ENCODE results near the gene STPG3.
A peak's percentile ranks its signal among the peaks of the same experiment; 100 is the strongest.

STPG3 gene

DNA sequence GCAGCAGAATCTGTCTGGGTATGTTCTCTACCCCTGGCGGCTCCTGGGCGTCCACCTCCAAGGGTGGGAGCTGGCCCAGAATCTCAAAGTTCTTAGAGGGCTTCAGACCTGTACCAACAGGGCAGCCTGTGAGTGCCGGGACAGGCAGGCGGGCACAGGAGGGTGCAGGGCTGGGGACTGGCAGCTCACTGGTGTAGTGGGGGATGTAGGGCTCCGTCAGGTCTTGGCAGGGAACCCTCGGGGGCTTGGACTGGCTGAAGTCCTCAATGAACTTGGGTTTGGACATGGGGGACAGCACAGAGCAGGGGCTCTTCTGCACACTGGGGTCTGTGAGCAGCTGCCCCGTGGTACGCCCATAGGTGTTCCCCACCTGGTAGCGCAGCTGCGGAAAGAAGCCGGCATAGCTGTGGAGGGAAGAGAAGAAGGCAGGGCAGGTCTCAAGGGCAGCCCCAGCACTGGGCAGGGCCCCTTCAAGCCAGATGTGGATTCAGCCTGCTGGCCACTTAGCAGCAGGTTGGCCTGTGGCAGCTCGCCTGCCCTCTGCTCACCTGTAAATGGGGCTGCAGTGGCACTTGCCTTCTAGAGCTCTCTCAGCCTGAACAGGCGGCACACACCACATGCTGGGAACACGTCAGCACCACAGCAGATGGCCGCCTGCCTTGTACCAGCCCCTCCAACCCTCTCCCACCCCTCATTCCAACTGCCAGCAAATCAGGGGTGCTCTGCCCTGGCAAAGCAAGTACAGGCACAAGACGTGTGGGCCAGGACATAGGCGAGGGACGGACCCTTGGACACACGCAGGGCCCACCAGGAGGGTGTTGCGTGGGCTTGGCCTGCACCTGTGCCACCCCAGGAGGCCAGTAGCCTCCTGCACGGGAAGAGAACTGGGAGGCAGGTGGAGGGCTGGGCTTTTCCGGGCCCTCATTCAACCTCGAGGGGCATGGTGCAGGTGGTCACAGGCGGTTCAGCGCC, 5.3 kb upstream of the STPG3 start:
- DNase-seq (ENCODE audit: low spot score) = no peak

DNA sequence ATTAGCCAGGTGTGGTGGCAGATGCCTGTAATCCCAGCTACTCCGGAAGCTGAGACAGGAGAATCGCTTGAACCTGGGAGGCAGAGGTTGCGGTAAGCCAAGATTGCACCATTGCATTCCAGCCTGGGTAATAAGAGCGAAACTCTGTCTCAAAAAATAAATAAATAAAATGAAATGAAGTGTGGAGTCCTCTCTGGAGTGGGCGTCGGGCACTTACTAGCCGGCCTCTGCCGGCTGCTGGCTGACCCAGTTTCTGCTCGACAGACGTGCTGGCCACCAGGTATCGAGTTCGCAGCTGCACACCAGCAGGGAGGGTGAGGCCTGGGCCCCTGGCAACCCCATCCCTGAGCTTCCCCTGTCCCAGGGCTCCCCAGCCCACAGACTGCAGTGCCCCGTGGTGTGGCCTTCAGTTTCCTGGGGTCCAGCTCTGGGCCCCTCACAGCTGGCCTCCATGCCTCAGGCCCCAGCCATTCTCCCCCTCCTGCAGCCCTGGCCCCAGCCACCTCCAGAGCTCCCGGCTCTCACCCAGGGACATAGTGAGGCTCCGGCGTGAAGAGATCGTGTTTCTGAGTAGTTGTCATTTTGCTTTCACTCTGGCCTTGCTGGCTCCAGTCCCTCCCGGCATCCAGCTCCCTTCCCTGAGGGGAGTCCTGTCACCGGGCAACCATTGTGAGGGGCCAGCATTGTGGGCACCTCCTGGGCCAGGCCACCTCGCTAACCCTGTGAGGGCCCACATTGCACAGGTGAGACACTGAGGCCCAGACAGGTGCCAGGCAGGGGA, 3.8 kb upstream of the STPG3 start:
- DNase-seq (ENCODE audit: low spot score) = no peak

DNA sequence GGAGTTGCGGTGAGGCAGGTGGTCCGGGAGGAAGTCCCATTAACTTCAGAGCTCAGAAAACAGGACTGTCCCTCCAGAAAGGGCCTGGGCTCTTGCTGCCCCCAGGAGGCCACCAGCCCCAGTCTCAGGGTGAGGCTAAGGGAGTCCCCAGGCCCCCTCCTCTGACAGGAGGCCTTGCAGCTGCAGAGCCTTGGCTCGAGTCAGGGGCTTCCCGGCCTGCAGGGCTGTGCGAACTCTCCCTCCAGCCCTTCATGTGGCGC, 3.2 kb upstream of the STPG3 start:
- DNase-seq (ENCODE audit: low spot score) = no peak

DNA sequence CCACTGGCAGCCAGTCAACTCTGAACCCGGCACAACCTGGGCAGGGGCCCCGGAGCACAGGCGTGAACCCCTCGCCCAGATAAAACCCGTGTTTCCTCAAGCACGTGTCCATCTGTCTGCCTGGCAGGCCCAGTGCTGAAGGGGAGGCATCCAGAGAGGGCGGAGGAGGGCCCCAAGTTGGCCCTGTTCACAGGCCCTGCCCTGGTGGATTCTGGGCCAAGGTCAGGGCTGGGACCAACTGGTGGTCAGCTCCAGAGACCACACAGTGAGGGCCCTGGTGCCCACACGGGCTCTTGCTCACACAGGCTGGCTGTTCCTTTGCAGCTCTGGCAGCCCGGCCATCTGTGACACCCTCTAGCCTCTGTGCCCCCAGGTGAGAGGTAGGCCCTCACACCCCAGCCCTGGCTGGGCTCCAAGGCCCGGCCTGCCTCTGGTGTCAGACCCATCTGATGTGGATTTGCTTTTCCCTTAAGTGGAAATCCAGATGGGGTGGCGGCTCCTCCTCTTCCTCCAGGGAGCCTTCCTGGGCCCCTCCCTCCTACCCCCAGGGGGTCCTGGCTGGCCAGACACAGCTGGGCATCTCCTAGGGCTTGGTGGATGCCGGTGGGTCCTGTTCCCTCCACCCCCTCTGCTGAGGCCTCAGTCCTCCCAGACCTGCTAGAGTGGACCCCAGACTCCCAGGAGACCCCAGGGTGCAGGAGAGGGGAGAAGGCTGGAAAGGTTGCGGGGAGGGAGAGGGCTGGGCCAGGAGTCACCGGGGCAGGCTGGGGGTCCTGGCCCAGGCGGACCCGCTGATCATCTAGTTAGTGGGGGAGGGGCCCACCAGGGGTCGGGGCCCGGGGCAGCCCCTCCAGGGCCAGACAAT, 525 bp upstream of the STPG3 start:
- no peak for DNase-seq (ENCODE audit: low spot score)

DNA sequence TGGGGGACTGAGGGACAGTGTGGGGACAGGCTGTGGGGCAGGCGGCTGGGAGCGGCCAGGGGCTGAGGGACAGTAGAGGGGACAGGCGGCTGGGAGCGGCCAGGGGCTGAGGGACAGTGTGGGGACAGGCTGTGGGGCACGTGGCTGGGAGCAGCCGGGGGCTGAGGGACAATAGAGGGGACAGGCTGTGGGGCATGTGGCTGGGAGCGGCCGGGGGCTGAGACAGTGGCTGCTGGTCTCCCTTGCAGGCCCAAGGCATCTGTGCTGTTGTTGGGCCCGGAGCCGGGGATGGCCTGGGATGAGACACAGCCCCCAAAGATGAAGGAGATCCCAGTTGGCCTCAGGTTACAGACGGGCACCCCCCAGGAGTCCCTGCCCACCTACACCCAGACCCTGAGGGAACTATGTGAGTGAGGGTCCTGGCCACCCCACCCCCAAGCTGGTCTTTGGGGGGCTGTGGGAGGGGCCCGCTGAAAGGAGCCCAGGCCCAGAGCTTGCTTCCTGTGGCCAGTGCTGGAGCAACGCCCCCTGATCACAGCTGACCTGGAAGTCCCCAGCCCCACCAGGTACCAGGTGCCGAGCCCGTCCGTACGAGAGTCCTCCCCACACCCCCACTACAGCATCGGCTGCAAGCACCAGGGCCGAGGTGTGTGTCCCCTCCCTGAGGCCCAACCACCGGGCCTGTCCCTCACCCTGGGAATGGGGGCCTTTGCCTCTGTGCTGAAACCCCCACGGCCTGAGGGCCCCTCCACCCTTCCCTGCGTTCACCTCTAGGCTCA, 593 bp downstream of the STPG3 start:
- no peak for DNase-seq (ENCODE audit: low spot score)

DNA sequence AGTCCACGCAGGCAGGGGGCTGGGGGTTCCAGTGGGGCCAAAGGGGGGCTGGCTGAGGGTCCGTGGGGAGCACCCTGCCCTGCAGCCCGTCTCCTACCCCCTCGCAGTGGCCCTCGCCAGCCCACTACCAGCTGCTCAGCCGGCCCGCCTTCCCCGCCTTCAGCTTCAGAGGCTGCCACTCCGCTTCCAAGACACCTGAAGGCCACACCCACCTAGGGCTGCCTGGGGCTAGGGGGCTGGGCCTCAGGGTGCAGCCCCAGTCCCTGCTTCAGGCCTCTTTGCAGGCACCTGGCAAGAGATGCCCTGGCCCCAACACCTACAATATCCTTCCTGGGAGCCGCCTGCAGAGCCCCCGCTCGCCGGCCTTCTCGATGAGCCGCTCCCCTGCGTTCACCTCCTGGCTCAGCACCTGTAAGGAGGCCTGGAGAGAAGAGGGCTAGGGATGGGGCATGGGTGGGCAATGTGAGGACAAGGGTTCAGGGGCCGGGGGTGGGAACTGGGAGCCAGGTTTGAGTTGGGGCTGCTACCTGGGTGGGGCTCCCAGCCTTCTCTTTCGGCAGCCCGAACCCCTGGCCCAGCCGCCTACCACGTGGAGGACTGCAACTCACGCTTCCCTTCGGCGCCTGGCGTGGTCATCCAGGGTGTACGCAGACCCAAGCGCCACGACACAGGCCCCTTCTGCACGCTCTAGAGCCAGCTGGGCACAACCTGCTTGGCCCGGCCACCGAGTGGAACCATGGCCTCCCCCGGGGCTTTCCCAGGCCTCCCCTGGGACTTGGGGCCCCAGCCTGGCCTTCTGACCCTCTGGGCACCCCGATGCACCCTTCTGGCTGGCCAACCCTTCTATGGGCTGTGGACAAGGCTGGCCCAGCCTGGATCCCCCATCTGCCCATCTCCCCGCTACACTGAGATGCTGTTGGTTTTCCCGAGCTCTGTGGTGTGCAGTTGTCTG, 1.7 kb downstream of the STPG3 start:
- no peak for DNase-seq (ENCODE audit: low spot score)

DNA sequence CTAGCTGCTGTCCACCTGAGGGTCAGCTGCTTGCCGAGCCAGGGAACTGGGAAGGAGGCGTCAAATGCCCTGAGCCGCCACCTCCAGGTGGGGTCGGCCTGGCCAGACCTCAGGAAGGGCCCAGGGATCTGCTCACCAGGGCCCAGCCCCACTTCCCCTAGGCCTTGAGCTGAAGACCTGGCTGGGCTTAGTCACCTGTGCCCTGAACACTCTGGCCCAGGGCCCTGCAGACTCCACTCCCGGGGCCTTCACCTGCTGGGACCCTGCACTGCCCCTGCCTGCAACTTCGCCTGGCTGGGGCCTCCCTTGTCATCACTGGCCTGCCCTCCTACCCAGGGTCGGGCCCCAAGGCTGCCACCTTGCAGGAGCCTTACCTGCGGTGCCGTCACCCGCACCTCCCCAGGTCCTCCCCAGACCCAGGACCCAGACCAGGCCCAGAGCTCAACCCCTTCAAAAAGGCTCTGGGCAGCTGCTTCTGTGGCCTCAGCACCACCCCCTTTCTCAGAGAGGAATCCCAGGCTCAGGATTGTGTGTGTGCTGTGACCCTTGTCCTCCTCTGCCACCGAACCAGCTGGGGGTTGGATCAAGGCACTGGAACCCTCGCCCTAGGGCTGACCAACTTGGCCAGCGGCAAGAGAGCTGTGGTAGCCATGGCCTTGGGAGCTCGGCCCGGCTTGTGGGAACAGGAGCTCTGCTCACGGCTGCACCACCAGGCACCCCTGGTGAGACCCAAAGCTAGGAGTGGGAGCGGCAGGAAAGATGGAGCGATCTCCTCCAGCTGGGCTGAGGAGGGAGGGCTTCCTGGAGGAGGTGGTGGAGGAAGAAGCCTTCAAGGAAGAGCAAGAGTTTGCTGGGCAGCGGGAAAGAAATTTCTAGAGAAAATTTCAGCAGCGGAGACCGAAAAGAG, 2.9 kb downstream of the STPG3 start:
- no peak for DNase-seq (ENCODE audit: low spot score)

DNA sequence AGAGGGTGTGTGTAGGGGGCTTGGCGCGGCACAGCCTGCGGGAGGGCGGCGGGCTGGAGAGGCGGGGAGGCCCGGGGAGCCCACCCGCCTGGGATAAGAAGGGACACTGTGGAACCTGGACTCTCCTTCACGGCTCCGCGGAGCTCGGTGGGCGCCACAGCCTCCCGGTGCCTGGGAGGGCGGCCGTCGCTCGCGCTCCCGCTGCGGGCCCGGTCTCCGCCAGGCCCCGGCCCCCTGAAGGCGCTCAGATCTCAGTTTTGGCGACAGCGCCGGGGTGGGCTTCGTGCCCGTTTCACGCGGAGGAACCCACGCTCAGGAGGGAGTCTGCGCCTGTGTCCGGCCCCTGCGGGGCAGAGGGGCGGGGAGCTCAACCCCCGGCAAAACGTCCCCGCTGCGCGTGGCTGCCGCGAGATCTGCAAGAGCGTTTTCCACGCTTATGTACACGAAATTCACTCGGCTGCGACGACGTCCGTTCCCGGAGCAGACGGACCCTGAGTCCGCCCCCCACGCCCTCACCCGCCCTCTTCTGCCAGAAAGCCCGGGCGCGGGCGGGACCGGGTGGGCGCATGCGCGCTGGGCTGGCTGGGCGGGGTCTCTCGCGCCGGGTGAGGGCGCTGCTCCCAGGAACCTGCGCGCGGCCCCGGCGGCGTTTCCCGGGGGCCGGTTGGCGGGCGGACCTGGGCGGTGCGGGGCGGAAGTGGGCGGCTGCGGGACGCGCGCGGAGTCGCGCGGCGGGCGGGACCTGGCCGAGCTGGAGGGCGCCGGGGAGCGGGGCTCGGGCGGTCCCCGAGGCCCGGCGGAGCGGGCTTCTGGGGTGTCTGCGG, 3.8 kb downstream of the STPG3 start, which contains the start of gene NELFB:
NELFB (plus strand) TSS at position 704 of the 824 bp plus-strand sequence.
- peak; percentile 83 for DNase-seq (ENCODE audit: low spot score)

DNA sequence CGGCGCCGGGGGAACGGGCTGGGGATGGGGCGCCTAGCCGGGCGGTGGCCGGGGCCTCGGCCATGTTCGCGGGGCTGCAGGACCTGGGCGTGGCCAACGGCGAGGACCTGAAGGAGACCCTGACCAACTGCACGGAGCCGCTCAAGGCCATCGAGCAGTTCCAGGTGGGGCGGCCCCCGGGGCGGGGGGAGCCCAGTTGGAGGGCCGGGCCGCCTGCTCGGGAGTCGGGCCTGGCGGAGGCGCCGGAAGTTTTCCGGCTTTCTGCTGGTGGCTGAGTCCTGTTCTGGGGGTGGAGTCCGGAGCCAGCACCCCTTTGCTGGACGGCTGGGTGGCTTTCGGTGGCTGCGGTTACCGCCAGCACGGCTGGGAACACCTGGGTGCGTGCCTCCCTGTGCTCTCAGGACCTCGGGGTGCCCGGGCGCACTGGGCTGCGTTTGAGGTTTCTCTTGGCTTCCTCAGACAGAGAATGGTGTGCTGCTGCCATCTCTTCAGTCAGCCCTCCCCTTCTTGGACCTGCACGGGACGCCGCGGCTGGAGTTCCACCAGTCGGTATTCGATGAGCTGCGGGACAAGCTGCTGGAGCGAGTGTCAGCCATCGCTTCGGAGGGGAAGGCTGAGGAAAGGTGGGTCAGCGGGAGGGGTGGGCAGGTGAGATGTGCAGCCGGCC, 4.5 kb downstream of the STPG3 start:
- no peak for DNase-seq (ENCODE audit: low spot score)

DNA sequence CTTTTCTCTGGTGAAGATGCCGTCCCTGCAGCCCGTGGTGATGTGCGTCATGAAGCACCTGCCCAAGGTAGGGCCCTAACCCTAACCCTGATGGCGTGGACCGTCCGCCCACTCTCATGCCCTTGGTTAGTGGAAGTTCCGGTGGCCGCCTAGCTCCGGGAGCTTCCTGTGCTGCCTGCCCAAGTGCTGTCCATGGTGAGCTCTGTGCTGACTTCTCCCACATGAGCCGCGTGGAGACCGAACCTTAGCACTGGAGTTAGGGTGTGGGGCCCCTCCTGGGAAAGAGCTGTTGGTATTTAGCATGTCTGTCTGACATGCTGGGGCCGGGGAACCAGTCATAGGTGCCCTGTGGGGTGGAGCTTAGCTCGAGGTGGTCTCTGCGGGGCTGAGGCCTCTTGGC, 5.3 kb downstream of the STPG3 start:
- no peak for DNase-seq (ENCODE audit: low spot score)

DNA sequence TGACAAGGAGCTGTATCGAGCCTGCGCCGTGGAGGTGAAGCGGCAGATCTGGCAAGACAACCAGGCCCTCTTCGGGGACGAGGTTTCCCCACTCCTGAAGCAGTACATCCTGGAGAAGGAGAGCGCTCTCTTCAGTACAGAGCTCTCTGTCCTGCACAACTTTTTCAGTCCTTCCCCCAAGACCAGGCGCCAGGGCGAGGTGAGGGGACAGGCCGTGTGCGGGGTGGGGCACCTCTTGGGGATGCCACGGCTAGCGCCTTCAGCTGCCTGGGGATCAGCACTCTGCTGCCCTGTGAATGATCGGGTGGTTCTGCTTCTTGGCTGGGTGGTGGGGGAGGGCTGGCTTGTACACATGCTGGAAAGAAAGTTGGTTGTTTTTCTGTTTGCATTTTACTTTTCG, 5.8 kb downstream of the STPG3 start:
- DNase-seq (ENCODE audit: low spot score) = no peak

DNA sequence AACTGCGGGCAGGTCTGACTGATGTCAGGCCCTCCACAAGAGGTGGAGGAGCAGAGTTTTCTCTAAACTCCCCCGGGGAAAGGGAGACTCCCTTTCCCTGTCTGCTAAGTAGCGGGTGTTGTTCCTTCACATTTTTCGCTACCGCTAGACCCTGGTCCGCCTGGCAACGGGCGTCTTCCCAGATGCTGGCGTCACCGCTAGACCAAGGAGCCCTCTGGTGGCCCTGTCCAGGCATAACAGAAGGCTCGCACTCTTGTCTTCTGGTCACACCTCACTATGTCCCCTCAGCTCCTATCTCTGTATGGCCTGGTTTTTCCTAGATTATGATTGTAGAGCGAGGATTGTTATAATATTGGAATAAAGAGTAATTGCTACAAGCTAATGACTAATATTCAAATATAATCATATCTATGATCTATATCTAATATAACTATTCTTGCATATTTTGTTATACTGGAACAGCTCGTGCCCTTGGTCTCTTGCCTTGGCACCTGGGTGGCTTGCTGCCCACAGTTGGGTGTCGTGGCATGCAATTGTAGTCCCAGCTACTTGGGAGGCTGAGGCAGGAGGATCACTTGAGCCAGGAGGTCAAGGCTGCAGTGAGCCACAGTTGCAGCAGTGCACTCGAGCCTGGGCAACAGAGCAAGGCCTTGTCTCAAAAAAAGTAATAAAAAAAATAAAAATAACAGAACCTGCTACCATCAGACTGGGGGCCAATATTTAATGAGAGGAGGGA, 11.3 kb downstream of the STPG3 start:
- DNase-seq (ENCODE audit: low spot score) = peak; percentile 70

DNA sequence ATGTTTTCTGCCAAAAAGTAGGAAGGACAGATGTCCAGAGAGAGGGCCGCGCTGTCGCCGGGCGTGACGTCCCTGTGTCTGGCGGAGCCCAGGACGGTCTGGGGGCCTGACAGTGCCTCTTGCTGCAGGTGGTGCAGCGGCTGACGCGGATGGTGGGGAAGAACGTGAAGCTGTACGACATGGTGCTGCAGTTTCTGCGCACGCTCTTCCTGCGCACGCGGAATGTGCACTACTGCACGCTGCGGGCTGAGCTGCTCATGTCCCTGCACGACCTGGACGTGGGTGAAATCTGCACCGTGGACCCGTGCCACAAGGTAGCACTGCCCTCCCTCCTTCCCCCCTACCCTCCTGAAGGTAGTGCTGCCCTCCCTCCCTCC, 11.8 kb downstream of the STPG3 start:
- DNase-seq (ENCODE audit: low spot score) = no peak

DNA sequence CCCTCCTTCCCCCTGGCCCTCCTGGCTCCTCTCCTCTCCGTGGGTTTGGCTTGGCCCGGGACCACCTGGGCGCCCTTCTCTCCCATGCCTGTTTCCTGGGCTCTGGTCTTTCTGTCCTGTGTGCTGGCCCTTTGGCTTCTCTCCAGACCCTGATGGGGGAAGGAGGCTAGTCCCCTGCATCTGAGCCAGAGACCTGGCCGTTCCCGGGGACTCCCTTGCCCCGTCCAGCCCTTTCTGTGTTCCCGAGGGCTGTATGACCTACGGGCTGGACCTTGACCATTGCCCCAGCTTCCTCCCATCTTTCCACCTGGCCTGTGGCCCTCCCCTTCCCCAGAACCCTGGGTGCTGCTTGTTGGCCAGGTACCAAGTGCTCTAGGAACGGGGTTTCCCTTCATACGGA, 12.4 kb downstream of the STPG3 start:
- no peak for DNase-seq (ENCODE audit: low spot score)

DNA sequence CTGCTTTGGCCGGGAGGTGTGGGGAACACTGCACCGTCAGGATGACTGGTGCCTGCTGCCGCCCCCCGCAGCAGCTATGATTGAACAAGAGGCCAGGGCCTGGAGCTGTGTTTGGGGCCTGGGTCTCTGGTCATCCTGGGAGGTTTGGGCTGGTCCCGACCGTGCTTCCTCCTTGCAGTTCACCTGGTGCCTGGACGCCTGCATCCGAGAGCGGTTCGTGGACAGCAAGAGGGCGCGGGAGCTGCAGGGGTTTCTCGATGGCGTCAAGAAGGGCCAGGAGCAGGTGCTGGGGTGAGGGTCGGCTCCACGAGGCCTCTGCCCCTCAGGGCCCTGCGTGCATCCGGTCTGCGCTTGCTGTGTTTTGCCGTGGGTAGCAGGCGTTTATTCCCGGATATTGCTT, 13.0 kb downstream of the STPG3 start:
- DNase-seq (ENCODE audit: low spot score) = no peak

DNA sequence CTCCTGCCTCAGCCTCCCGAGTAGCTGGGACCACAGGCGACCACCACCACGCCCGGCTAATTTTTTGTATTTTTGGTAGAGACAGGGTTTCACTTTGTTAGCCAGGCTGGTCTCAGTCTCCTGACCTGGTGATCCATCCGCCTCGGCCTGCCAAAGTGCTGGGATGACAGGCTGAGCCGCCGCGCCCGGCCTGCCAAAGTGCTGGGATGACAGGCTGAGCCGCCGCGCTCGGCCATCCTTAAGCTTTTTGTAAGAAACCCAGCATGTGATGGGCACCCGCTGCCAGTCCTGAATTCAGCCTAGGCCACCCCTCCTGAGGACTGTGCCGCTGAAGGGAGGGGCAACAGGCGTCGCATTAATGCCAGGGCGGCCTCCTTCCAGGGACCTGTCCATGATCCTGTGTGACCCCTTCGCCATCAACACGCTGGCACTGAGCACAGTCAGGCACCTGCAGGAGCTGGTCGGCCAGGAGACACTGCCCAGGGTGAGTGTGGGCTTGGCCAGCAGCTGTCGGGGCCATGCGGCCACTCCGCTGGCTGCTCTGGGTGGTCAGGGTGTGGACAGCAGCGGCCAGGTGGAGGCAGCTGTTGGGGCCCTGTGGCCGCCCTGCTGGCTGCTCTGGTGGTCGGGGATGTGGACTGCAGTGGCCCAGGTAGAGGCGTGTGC, 14.5 kb downstream of the STPG3 start:
- DNase-seq (ENCODE audit: low spot score) = no peak

DNA sequence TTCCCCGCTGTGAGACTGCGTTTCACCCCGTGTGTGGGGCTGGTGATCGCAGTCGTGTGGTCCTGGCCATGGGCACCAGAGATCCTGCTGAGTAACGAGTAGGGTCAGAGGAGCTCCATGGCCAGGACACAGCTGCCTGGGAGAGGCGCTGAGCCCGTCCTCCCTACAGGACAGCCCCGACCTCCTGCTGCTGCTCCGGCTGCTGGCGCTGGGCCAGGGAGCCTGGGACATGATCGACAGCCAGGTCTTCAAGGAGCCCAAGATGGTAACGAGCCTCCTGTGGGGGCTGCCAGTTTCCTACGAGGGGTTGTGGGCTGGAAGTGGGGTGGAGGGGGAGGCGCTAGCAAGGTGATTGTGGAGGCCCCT, 15.1 kb downstream of the STPG3 start:
- no peak for DNase-seq (ENCODE audit: low spot score)

All from cerebellar cortex (tissue), 1 donor.